ENCODE measurements around the gene RAP1GDS1. TPM values are rescaled to one million over a fixed set of nuclear protein-coding genes. Genes with fewer than 3 reads are reported as not detected.

The RAP1GDS1 gene
- total RNA-seq, 1 experiment from 2014 or later, result 31.1 TPM

DNA sequence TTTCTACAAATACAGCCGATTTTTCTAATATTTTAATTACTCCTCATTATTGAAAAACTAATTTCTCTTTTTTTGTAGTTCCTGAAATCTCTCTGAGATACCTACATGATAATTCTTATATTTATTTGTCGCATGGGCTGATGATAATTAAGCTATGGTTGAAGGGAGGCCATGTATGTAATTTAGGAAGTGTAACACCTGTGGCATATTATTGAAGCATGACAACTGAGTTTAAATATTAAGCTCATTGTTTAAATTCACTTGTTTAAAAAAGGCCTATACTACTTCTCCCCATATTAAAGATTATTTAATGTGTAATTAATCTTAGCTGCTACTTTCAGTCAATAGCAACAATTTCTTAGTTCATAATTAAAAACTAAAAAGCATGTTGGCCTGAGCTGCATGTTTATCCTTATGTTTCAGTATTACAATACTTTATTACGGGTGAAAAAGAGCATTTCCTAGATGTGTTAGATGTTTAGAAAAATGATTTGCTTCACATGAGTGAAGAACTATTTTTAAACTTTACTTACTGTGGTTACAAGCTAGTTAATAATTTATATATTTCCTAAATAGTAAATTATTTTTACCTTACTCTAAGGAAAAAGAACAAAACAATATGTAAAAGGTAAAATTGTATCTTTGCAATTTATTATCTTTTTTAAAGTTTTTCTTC lies 122.4 kb downstream of the RAP1GDS1 start:
- Histone ChIP-seq H3F3A (ENCODE audit: low read length, unreplicated experiment) (no peaks in the 10 kb centered on the region), H3K27ac (ENCODE audit: low read length) (no peak overlapping the region), H3K36me3 (ENCODE audit: low read depth, low read length) (no peaks in the 10 kb centered on the region), H3K9ac (ENCODE audit: low read length) (no peak overlapping the region), H3K4me1 (ENCODE audit: insufficient read depth, low read length) (no peaks in the 10 kb centered on the region), H3K27me3 (ENCODE audit: low read length) (no peaks in the 10 kb centered on the region), H3K79me2 (ENCODE audit: low read length) (no peaks in the 10 kb centered on the region), H2AFZ (ENCODE audit: low read length) (no peak overlapping the region), H3K4me3 (ENCODE audit: low read length) (no peak overlapping the region), H3K9me3 (ENCODE audit: low read length) (no peaks in the 10 kb centered on the region), H4K20me1 (ENCODE audit: low read length) (no peaks in the 10 kb centered on the region), H3K4me2 (ENCODE audit: low read length) (no peak overlapping the region), H3K9me2 (replicated peaks; ENCODE audit: low read length) (no peaks in the 10 kb centered on the region)
- DNase-seq (no peak), ATAC-seq (no peak)
- intact Hi-C loops (cut with micrococcal nuclease), result no loop called here
- CTCF ChIA-PET, result no interaction called here
- POLR2A ChIA-PET (ENCODE audit: unreplicated experiment), result no interaction called here
- BruUV-seq (replicated peaks), result no TSS peak
- no peak for TF ChIP-seq EZH2 (IDR thresholded peaks at IDR 0.05; ENCODE audit: low read length, unreplicated experiment)
- TF ChIP-seq, protein P1, sequence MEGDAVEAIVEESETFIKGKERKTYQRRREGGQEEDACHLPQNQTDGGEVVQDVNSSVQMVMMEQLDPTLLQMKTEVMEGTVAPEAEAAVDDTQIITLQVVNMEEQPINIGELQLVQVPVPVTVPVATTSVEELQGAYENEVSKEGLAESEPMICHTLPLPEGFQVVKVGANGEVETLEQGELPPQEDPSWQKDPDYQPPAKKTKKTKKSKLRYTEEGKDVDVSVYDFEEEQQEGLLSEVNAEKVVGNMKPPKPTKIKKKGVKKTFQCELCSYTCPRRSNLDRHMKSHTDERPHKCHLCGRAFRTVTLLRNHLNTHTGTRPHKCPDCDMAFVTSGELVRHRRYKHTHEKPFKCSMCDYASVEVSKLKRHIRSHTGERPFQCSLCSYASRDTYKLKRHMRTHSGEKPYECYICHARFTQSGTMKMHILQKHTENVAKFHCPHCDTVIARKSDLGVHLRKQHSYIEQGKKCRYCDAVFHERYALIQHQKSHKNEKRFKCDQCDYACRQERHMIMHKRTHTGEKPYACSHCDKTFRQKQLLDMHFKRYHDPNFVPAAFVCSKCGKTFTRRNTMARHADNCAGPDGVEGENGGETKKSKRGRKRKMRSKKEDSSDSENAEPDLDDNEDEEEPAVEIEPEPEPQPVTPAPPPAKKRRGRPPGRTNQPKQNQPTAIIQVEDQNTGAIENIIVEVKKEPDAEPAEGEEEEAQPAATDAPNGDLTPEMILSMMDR (conservative IDR thresholded peaks at IDR 0.05; ENCODE audit: low read depth, low read length), result no peak
- no peak for TF ChIP-seq EZH2phosphoT487 (IDR thresholded peaks at IDR 0.05; ENCODE audit: borderline replicate concordance, low read length)

GRCh38 chr4:98385831-98386230 lies 124.6 kb downstream of the RAP1GDS1 start:
- Histone ChIP-seq H3F3A (ENCODE audit: low read length, unreplicated experiment) (no peaks in the 10 kb centered on the region), H4K20me1 (ENCODE audit: low read length) (no peaks in the 10 kb centered on the region), H3K4me3 (ENCODE audit: low read length) (no peak overlapping the region), H3K9ac (ENCODE audit: low read length) (no peak overlapping the region), H3K9me2 (replicated peaks; ENCODE audit: low read length) (no peaks in the 10 kb centered on the region), H3K9me3 (ENCODE audit: low read length) (no peaks in the 10 kb centered on the region), H3K27ac (ENCODE audit: low read length) (no peak overlapping the region), H3K79me2 (ENCODE audit: low read length) (no peaks in the 10 kb centered on the region), H3K4me1 (ENCODE audit: insufficient read depth, low read length) (no peaks in the 10 kb centered on the region), H3K4me2 (ENCODE audit: low read length) (no peak overlapping the region), H3K27me3 (ENCODE audit: low read length) (no peaks in the 10 kb centered on the region), H2AFZ (ENCODE audit: low read length) (no peak overlapping the region), H3K36me3 (ENCODE audit: low read depth, low read length) (no peaks in the 10 kb centered on the region)
- intact Hi-C loops (cut with micrococcal nuclease), result no loop called here
- no peak for ATAC-seq
- POLR2A ChIA-PET (ENCODE audit: unreplicated experiment), result no interaction called here
- no peak for DNase-seq
- no TSS peak for BruUV-seq (replicated peaks)
- TF ChIP-seq, protein P1 (conservative IDR thresholded peaks at IDR 0.05; ENCODE audit: low read depth, low read length), result no peak
- TF ChIP-seq EZH2 (IDR thresholded peaks at IDR 0.05; ENCODE audit: low read length, unreplicated experiment) (no peak), EZH2phosphoT487 (IDR thresholded peaks at IDR 0.05; ENCODE audit: borderline replicate concordance, low read length) (no peak)
- CTCF ChIA-PET, result no interaction called here

GRCh38 chr4:98387345-98388026 lies 126.3 kb downstream of the RAP1GDS1 start:
- ATAC-seq, result no peak
- Histone ChIP-seq H3K9ac (ENCODE audit: low read length) (no peak overlapping the region), H3K27me3 (ENCODE audit: low read length) (no peaks in the 10 kb centered on the region), H3K36me3 (ENCODE audit: low read depth, low read length) (no peaks in the 10 kb centered on the region), H3K9me3 (ENCODE audit: low read length) (no peaks in the 10 kb centered on the region), H3F3A (ENCODE audit: low read length, unreplicated experiment) (no peaks in the 10 kb centered on the region), H3K9me2 (replicated peaks; ENCODE audit: low read length) (no peaks in the 10 kb centered on the region), H3K4me2 (ENCODE audit: low read length) (no peak overlapping the region), H4K20me1 (ENCODE audit: low read length) (no peaks in the 10 kb centered on the region), H2AFZ (ENCODE audit: low read length) (no peak overlapping the region), H3K79me2 (ENCODE audit: low read length) (no peaks in the 10 kb centered on the region), H3K4me3 (ENCODE audit: low read length) (no peak overlapping the region), H3K4me1 (ENCODE audit: insufficient read depth, low read length) (no peaks in the 10 kb centered on the region), H3K27ac (ENCODE audit: low read length) (no peak overlapping the region)
- no TSS peak for BruUV-seq (replicated peaks)
- intact Hi-C loops (cut with micrococcal nuclease), result no loop called here
- DNase-seq, result no peak
- CTCF ChIA-PET, result no interaction called here
- POLR2A ChIA-PET (ENCODE audit: unreplicated experiment), result interaction anchor here (0.7 kb wide), 1 partner anchor 387 kb away, joined by 3 read pairs; no protein-coding TSS in a partner anchor
- no peak for TF ChIP-seq EZH2phosphoT487 (IDR thresholded peaks at IDR 0.05; ENCODE audit: borderline replicate concordance, low read length)
- TF ChIP-seq, protein P1 (conservative IDR thresholded peaks at IDR 0.05; ENCODE audit: low read depth, low read length), result no peak
- TF ChIP-seq EZH2 (IDR thresholded peaks at IDR 0.05; ENCODE audit: low read length, unreplicated experiment), result no peak
